ENCODE measurements around the gene CRYBG1. TPM values are rescaled to one million over a fixed set of nuclear protein-coding genes. Genes with fewer than 3 reads are reported as not detected.

Gene CRYBG1
- polyA plus RNA-seq, 1 donor from 2014 or later, result 0.73 TPM

GRCh38 chr6:106448000-106448426 is 87.5 kb downstream of the CRYBG1 start:
- no peak for TF ChIP-seq POLR2AphosphoS5 (IDR thresholded peaks at IDR 0.05)
- no peak for TF ChIP-seq SMC3 (conservative IDR thresholded peaks at IDR 0.05; ENCODE audit: poor library complexity)
- TF ChIP-seq TAF1 (IDR thresholded peaks at IDR 0.05; ENCODE audit: low read depth), result no peak
- TF ChIP-seq REST (IDR thresholded peaks at IDR 0.05; ENCODE audit: borderline replicate concordance), result no peak
- no peak for TF ChIP-seq RAD21 (conservative IDR thresholded peaks at IDR 0.05)
- no peak for TF ChIP-seq MXI1 (conservative IDR thresholded peaks at IDR 0.05; ENCODE audit: poor library complexity, severe bottlenecking)
- no peak for TF ChIP-seq EP300 (conservative IDR thresholded peaks at IDR 0.05; ENCODE audit: poor library complexity, severe bottlenecking)
- no peak for TF ChIP-seq CTCF (IDR thresholded peaks at IDR 0.05; ENCODE audit: poor library complexity, severe bottlenecking)
- no peak for TF ChIP-seq EZH2 (IDR thresholded peaks at IDR 0.05; ENCODE audit: borderline replicate concordance, insufficient read depth, low read length, poor library complexity, severe bottlenecking)
- Histone ChIP-seq H3K9me3 (ENCODE audit: low read length) (no peaks in the 10 kb centered on the region), H3K4me2 (ENCODE audit: low read length) (no peak overlapping the region), H3K36me3 (ENCODE audit: insufficient read depth, low read length) (no peaks in the 10 kb centered on the region), H3K27me3 (ENCODE audit: insufficient read depth, low read depth, low read length) (no peaks in the 10 kb centered on the region), H3F3A (ENCODE audit: insufficient read depth, low read length, poor library complexity, severe bottlenecking) (no peaks in the 10 kb centered on the region), H3K4me3 (ENCODE audit: low read length) (no peak overlapping the region), H3K27ac (ENCODE audit: low read length) (no peak overlapping the region), H3K9ac (ENCODE audit: low read length) (no peak overlapping the region), H3K9me2 (ENCODE audit: insufficient read depth, low read length) (no peaks in the 10 kb centered on the region), H4K20me1 (ENCODE audit: insufficient read depth) (no peaks in the 10 kb centered on the region), H3K79me2 (replicated peaks; ENCODE audit: insufficient read depth, low read length) (no peaks in the 10 kb centered on the region), H2AFZ (ENCODE audit: low read depth, low read length) (no peak overlapping the region)

- no peak overlapping the region for H3K4me3 ChIP-seq (ENCODE audit: low read length)
- H3K79me2 ChIP-seq (replicated peaks; ENCODE audit: insufficient read depth, low read length), result no peaks in the 10 kb centered on the region
- H3K27ac ChIP-seq (ENCODE audit: low read length), result no peak overlapping the region
- no peaks in the 10 kb centered on the region for H3K36me3 ChIP-seq (ENCODE audit: insufficient read depth, low read length)
- no peaks in the 10 kb centered on the region for H3K27me3 ChIP-seq (ENCODE audit: insufficient read depth, low read depth, low read length)
- no peaks in the 10 kb centered on the region for H3K9me2 ChIP-seq (ENCODE audit: insufficient read depth, low read length)
- H3K9me3 ChIP-seq (ENCODE audit: low read length), result no peaks in the 10 kb centered on the region
- H3K9ac ChIP-seq (ENCODE audit: low read length), result no peak overlapping the region
- no peaks in the 10 kb centered on the region for H4K20me1 ChIP-seq (ENCODE audit: insufficient read depth)
- TF ChIP-seq MXI1 (conservative IDR thresholded peaks at IDR 0.05; ENCODE audit: poor library complexity, severe bottlenecking) (no peak), RAD21 (conservative IDR thresholded peaks at IDR 0.05) (no peak), SMC3 (conservative IDR thresholded peaks at IDR 0.05; ENCODE audit: poor library complexity) (no peak), TAF1 (IDR thresholded peaks at IDR 0.05; ENCODE audit: low read depth) (no peak), EZH2 (IDR thresholded peaks at IDR 0.05; ENCODE audit: borderline replicate concordance, insufficient read depth, low read length, poor library complexity, severe bottlenecking) (no peak), REST (IDR thresholded peaks at IDR 0.05; ENCODE audit: borderline replicate concordance) (no peak), CTCF (IDR thresholded peaks at IDR 0.05; ENCODE audit: poor library complexity, severe bottlenecking) (no peak), POLR2AphosphoS5 (IDR thresholded peaks at IDR 0.05) (no peak), EP300 (conservative IDR thresholded peaks at IDR 0.05; ENCODE audit: poor library complexity, severe bottlenecking) (no peak)
- no peak overlapping the region for H3K4me2 ChIP-seq (ENCODE audit: low read length)
- H2AFZ ChIP-seq (ENCODE audit: low read depth, low read length), result no peak overlapping the region
- H3F3A ChIP-seq (ENCODE audit: insufficient read depth, low read length, poor library complexity, severe bottlenecking), result no peaks in the 10 kb centered on the region
These were observed 90.1 kb downstream of the CRYBG1 start for GRCh38 chr6:106450653-106451052.
